Measurements from ENCODE around the gene ABLIM3.
A peak's percentile ranks its signal among the peaks of the same experiment; 100 is the strongest.

ABLIM3 gene

GRCh38 chr5:149141224-149141956, at the start of gene ABLIM3:
Gene ABLIM3 (plus strand): TSS chr5:149141493. CDS start chr5:149142096, 603 bp downstream.
- DNase-seq (ENCODE audit: low read depth in 2 of 2) = no peak

DNA sequence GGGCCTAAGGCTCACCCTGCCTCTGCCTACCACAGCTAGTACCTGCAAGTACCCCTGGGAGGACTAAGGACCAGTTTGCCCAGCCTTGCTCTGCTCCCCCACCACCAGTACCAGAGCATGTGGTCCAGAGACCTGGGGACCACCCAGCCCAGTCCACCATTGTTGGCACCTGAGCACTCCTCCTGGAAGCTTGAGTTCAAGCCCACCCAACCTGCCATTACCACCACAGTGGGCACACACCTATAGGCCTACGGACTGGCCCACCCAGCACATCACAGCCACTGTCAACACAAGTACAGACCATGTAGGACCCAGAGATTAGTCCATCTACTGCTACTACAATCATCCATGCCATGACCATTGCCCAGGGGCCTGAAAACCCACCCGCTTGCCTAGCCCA, 47.7 kb upstream of the ABLIM3 start:
- no peak for DNase-seq (ENCODE audit: low read depth in 2 of 2)

GRCh38 chr5:149094996-149095395, 46.3 kb upstream of the ABLIM3 start:
- DNase-seq (ENCODE audit: low read depth in 2 of 2) = no peak

- no peak for DNase-seq (ENCODE audit: low read depth in 2 of 2)
Measured at GRCh38 chr5:149099920-149100319, 41.4 kb upstream of the ABLIM3 start.

DNA sequence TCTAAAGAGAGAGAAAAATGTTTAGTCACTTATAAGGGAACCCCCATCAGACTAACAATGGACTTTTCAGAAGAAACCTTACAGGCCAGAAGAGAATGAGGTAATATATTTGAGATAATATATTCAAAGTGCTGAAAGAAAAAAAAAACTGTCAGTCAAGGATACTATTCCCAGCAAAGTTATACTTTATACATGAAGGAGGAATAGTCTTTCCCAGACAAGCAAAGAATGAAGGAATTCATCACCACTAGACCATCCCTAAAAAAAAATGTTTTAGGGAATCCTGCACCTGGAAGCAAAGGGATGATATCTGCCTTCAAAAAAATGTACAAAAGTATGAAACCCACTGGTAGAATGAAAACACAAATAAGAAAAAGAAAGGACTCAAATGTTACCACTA, 41.0 kb upstream of the ABLIM3 start:
- DNase-seq (ENCODE audit: low read depth in 2 of 2) = no peak

DNA sequence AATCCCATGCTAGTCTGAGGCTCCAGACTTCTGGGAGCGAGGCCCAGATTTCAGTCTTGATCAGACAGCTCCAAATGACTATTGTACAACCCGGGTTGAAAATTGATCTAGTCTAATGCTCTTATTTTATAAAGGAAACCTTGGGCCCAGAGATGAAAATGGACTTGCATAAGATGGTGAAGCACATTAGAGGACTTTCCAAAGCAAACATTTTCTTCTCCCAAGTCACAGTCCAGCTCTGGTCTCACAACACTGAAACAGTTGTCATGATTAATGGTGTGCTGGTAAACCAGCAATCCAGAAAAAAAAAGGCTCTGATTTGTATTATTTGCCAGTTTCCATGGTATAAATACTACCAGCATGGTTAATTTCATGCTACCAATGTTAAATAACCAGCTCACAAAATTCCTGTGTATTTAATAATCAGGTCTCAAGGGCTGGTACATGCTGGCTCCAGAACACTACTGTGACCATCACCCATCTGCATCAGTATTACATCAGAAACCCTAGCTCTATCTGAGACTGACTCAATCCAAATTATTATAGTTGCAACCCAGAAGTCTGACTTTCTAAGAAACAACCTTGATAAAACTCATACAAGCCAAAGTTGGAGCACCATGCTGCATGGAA, 32.5 kb upstream of the ABLIM3 start:
- no peak for DNase-seq (ENCODE audit: low read depth in 2 of 2)

DNA sequence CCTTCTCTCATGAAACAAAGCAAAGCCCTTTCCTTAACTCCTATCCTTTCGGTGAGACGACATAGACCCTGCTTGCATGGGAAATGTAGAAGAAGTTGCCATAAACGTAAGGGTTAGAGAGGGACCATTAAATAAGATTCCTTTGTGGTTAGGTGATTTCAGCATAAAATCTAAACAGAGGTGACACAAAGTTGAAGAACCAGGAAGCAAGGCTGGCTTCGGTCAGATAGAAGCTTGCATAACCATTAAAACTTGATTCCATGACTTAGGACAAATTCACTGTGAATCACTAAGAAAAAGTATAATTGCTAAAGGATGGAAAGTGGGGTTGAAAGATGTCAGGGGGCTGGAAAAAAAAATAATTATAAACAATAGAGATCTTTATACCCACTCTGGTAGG, 30.9 kb upstream of the ABLIM3 start:
- DNase-seq (ENCODE audit: low read depth in 2 of 2) = no peak

GRCh38 chr5:149113669-149114068, 27.6 kb upstream of the ABLIM3 start:
- peak; percentile 79 to 81 for DNase-seq (ENCODE audit: low read depth in 2 of 2)

DNA sequence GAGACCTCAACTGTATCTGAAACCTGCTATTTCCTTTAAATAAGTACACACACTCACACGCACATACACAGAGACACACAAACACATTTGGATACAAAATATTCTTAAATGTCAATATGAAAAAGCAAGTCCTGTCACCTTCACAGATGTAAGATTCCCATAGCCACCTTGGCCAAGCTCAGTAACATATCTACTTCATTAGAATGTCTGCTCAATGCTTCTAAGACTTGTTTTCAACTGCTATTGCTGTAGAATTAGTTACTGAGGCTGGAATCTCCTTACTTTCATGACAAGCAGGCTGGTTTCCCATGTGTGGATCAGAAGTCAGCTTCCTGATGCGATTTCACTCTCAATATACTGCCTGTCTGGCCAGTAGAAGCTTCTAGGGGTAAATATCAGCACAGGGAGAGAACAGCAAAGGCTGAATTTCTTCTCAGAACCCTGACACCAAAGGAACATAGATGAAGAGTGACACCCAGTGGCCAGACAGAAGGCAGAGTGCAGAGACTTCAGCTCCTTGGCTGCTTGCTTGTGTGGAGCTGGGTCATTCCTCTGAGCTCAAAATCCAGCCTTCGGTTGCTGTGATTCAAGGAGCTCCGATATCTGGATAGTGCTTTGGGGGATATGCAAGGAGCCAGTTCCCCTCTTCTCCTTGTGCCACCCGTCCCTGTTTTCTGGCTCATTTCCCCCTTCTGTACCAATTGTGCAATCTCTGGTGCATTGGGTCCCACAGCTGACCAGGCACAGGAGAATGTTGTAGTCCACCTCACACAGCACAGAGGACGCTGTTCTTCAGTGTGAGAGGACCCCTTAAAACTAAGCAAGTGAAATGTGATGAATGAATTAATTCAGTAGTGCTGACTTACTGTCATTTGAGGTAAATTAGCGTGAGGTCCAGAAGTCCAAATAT, 26.6 kb upstream of the ABLIM3 start:
- peak; percentile 66 to 68 for DNase-seq (ENCODE audit: low read depth in 2 of 2)

- DNase-seq (ENCODE audit: low read depth in 2 of 2) = no peak
Measured at GRCh38 chr5:149117970-149118369, 23.3 kb upstream of the ABLIM3 start.

DNA sequence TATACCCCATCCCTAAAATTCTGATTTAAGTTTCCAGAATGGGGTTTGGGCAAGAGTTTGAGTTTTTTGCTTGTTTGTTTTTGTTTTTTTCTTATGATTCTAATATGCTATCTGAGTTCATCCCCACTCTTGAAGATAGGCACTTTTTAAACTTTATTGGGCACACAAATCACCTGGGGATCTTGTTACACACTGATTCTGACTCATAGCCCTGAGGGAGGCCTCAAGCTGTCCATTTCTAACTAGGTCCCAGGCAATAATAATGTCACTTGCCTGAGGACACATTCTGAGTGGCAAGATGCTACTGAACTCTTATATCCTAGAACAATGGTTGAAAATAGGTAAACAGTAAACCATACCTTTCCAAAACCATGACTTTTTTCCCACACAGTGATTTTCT, 22.8 kb upstream of the ABLIM3 start:
- DNase-seq (ENCODE audit: low read depth in 2 of 2) = no peak

- no peak for DNase-seq (ENCODE audit: low read depth in 2 of 2)
Measured at GRCh38 chr5:149121145-149121544, 20.1 kb upstream of the ABLIM3 start.

DNA sequence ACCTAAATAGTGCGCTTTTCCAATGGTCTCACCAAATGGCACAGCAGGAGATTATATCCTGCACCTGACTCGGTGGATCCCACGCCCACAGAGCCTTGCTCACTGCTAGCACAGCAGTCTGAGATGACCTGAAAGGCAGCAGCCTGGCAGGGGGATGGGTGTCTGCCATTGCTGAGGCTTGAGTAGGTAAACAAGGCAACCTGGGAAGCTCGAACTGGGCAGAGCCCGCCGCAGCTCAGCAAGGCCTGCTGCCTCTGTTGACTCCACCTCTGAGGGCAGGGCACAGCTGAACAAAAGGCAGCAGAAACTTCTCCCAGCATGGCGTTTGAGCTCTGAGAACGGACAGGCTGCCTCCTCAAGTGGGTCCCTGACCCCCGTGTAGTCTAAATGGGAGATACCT, 18.1 kb upstream of the ABLIM3 start:
- DNase-seq (ENCODE audit: low read depth in 2 of 2) = no peak

- DNase-seq (ENCODE audit: low read depth in 2 of 2) = no peak
Measured at GRCh38 chr5:149125386-149125891, 15.9 kb upstream of the ABLIM3 start.

DNA sequence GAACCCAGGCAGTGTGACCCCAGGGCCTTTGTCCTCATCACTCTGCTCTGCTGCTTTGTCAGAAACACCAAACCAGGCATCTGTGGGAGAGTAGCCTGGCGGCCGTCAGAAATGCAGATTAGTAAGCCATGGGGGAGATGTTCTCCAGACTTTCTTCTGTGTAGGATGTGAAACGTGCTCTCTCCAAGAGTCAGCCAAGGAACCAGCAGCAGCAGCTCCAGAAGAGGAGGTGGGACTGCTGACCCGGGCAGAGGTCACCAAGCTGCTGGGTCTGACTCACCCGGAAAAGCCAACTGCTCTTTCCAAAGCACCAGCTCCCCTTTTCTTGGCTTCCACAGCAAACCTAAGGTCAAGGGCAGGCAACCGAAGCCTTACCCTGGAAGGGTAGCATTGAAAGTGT, 14.4 kb upstream of the ABLIM3 start:
- DNase-seq (ENCODE audit: low read depth in 2 of 2) = no peak

- DNase-seq (ENCODE audit: low read depth in 2 of 2) = no peak
Measured at GRCh38 chr5:149127394-149127955, 13.8 kb upstream of the ABLIM3 start.

DNA sequence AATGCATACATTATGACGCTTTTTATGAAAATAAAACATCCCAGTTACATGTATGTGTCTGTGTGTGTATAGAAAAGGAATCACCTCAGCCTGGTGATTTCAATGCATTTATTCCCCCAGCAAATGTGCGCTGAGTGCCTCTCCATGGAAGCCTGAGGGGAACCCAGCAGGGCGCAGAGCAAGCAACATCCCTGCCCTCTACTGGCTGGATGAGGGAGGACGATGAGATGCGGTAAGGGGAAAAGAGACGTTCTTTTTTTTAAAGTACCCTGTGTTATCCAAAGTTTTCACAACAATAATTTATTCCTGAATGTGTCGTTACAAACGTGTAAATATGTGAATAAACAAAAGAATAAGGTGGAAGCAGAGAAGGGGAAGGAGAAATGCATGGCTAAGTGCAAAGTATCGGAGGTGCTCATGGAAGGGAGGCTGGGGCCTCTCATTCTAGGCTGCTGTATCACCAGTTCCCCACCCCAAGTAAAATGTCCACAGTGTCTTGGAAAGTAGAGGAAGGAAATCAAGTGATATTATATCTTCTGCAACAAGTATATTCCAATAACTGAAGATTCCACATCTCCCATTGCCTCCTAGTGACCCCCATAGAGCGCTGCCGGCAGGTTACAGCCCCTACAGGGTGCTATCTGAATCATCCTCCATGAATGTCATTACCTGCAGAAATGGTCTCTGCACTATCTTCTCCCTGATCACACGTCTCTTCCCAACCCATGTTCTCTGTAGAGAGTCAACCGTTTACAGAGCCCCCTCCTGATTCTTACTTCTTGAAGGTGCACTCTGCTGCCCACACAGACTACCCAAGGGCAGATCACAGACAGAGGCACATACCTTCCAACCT, 13.0 kb upstream of the ABLIM3 start:
- DNase-seq (ENCODE audit: low read depth in 2 of 2) = no peak

DNA sequence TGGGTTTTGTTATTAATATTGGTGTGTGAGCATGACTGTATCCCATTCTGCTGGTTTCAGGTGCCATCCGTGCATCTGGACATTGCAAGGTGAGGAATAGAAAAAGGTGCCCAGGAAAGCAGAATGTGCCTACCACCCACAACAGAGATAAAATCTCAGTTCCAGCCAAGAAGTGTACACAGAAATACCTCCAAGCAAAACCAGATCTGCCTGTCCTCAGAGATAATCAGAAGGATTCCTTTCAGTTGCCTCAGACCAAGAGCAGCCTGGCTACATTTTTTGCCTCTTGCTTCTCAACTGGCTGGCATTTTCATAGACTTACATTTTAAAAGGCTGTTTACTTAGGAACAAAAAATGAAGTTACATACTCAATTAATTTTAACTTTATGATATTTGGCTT, 12.1 kb upstream of the ABLIM3 start:
- DNase-seq (ENCODE audit: low read depth in 2 of 2) = no peak

GRCh38 chr5:149130121-149130914, 11.0 kb upstream of the ABLIM3 start:
- no peak for DNase-seq (ENCODE audit: low read depth in 2 of 2)

GRCh38 chr5:149132474-149132873, 8.8 kb upstream of the ABLIM3 start:
- no peak for DNase-seq (ENCODE audit: low read depth in 2 of 2)
